ENCODE measurements around the gene TPX2. TPM values are rescaled to one million over a fixed set of nuclear protein-coding genes. Genes with fewer than 3 reads are reported as not detected.

Gene TPX2
- polyA plus RNA-seq, 2 of the 4 experiments (the other 2 are of a cell fraction), result 92.9 TPM

GRCh38 chr20:31843881-31844280 is 104.8 kb downstream of the TPX2 start:
- ChIA-PET CTCF (interaction anchor here (0.9 to 14.7 kb wide), 7 partner anchors 9 to 809 kb away, joined by 3 to 145 read pairs (median 17); partner anchors contain the start of gene PDRG1), POLR2A (no interaction called here)
- ATAC-seq (no peak), DNase-seq (ENCODE audit: low read depth in 1 of 2, low spot score in 1 of 2) (no peak), FAIRE-seq (no peak)
- 75% methylated on average over 4 of the region's 5 CpGs for WGBS (ENCODE audit: missing lambda C conversion rate)
- Histone ChIP-seq H3K9me3 (no peaks in the 10 kb centered on the region), H3K4me2 (peak overlapping the region; percentile 71; the same call in 2 of the 3 replicates), H3K27ac (peak overlapping the region; percentile 85 to 86), H3K4me1 (peaks cover 72% of the 10 kb centered on the region), H3K4me3 (no peak overlapping the region)
- TF ChIP-seq, protein P1, sequence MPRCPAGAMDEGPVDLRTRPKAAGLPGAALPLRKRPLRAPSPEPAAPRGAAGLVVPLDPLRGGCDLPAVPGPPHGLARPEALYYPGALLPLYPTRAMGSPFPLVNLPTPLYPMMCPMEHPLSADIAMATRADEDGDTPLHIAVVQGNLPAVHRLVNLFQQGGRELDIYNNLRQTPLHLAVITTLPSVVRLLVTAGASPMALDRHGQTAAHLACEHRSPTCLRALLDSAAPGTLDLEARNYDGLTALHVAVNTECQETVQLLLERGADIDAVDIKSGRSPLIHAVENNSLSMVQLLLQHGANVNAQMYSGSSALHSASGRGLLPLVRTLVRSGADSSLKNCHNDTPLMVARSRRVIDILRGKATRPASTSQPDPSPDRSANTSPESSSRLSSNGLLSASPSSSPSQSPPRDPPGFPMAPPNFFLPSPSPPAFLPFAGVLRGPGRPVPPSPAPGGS (IDR thresholded peaks at IDR 0.05), result no peak
- TF ChIP-seq RAD21 (conservative IDR thresholded peaks at IDR 0.05 in 1 of 2, IDR thresholded peaks at IDR 0.05 in 1 of 2), result no peak
- TF ChIP-seq, protein P2, sequence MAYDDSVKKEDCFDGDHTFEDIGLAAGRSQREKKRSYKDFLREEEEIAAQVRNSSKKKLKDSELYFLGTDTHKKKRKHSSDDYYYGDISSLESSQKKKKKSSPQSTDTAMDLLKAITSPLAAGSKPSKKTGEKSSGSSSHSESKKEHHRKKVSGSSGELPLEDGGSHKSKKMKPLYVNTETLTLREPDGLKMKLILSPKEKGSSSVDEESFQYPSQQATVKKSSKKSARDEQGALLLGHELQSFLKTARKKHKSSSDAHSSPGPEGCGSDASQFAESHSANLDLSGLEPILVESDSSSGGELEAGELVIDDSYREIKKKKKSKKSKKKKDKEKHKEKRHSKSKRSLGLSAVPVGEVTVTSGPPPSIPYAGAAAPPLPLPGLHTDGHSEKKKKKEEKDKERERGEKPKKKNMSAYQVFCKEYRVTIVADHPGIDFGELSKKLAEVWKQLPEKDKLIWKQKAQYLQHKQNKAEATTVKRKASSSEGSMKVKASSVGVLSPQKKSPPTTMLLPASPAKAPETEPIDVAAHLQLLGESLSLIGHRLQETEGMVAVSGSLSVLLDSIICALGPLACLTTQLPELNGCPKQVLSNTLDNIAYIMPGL (CRISPR knock-in tag; IDR thresholded peaks at IDR 0.05; ENCODE audit: borderline replicate concordance), result no peak
- TF ChIP-seq RARB (CRISPR knock-in tag; IDR thresholded peaks at IDR 0.05), result no peak
- no peak for TF ChIP-seq ZSCAN20 (CRISPR knock-in tag; IDR thresholded peaks at IDR 0.05)
- TF ChIP-seq NFE2L2 (conservative IDR thresholded peaks at IDR 0.05; ENCODE audit: low read length), result no peak
- TF ChIP-seq POLR2A (IDR thresholded peaks at IDR 0.05; ENCODE audit: low read length), result no peak
- TF ChIP-seq RFX5 (IDR thresholded peaks at IDR 0.05), result no peak
- TF ChIP-seq PHF8 (IDR thresholded peaks at IDR 0.05; ENCODE audit: borderline replicate concordance, low read depth), result no peak
- TF ChIP-seq MAFK (IDR thresholded peaks at IDR 0.05; ENCODE audit: partially characterized antibody), result no peak
- TF ChIP-seq, protein P3, sequence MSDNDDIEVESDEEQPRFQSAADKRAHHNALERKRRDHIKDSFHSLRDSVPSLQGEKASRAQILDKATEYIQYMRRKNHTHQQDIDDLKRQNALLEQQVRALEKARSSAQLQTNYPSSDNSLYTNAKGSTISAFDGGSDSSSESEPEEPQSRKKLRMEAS (IDR thresholded peaks at IDR 0.05), result no peak
- no peak for TF ChIP-seq HOXB5 (CRISPR knock-in tag; IDR thresholded peaks at IDR 0.05)
- TF ChIP-seq ESRRA (IDR thresholded peaks at IDR 0.05; ENCODE audit: borderline replicate concordance, low read length), result no peak
- no peak for TF ChIP-seq FOXS1 (CRISPR knock-in tag; IDR thresholded peaks at IDR 0.05)
- TF ChIP-seq, protein P4, sequence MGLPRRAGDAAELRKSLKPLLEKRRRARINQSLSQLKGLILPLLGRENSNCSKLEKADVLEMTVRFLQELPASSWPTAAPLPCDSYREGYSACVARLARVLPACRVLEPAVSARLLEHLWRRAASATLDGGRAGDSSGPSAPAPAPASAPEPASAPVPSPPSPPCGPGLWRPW (IDR thresholded peaks at IDR 0.05), result no peak

- ATAC-seq (no peak), FAIRE-seq (no peak), DNase-seq (ENCODE audit: low read depth in 1 of 2, low spot score in 1 of 2) (no peak)
- TF ChIP-seq SMC3 (IDR thresholded peaks at IDR 0.05) (no peak), ZSCAN20 (CRISPR knock-in tag; IDR thresholded peaks at IDR 0.05) (no peak), SREBF2 (IDR thresholded peaks at IDR 0.05) (no peak), RNF2 (IDR thresholded peaks at IDR 0.05; ENCODE audit: borderline replicate concordance, low read depth) (no peak), RAD21 (conservative IDR thresholded peaks at IDR 0.05 in 1 of 2, IDR thresholded peaks at IDR 0.05 in 1 of 2) (no peak), CHD2 (IDR thresholded peaks at IDR 0.05; ENCODE audit: low read length, partially characterized antibody) (no peak), TP53 (CRISPR knock-in tag; IDR thresholded peaks at IDR 0.05) (no peak), HOXB13 (CRISPR knock-in tag; IDR thresholded peaks at IDR 0.05; ENCODE audit: low read depth) (no peak), ESRRA (IDR thresholded peaks at IDR 0.05; ENCODE audit: borderline replicate concordance, low read length) (no peak), HDAC2 (IDR thresholded peaks at IDR 0.05) (no peak), E2F6 (IDR thresholded peaks at IDR 0.05; ENCODE audit: borderline replicate concordance, low read depth) (no peak), ATOH8 (CRISPR knock-in tag; IDR thresholded peaks at IDR 0.05; ENCODE audit: low read depth) (no peak), HOXA7 (CRISPR knock-in tag; IDR thresholded peaks at IDR 0.05) (no peak), CBX2 (IDR thresholded peaks at IDR 0.05; ENCODE audit: borderline replicate concordance, low read depth) (no peak)
- TF ChIP-seq, protein P5, sequence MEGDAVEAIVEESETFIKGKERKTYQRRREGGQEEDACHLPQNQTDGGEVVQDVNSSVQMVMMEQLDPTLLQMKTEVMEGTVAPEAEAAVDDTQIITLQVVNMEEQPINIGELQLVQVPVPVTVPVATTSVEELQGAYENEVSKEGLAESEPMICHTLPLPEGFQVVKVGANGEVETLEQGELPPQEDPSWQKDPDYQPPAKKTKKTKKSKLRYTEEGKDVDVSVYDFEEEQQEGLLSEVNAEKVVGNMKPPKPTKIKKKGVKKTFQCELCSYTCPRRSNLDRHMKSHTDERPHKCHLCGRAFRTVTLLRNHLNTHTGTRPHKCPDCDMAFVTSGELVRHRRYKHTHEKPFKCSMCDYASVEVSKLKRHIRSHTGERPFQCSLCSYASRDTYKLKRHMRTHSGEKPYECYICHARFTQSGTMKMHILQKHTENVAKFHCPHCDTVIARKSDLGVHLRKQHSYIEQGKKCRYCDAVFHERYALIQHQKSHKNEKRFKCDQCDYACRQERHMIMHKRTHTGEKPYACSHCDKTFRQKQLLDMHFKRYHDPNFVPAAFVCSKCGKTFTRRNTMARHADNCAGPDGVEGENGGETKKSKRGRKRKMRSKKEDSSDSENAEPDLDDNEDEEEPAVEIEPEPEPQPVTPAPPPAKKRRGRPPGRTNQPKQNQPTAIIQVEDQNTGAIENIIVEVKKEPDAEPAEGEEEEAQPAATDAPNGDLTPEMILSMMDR (IDR thresholded peaks at IDR 0.05), result no peak
- TF ChIP-seq, protein P6, sequence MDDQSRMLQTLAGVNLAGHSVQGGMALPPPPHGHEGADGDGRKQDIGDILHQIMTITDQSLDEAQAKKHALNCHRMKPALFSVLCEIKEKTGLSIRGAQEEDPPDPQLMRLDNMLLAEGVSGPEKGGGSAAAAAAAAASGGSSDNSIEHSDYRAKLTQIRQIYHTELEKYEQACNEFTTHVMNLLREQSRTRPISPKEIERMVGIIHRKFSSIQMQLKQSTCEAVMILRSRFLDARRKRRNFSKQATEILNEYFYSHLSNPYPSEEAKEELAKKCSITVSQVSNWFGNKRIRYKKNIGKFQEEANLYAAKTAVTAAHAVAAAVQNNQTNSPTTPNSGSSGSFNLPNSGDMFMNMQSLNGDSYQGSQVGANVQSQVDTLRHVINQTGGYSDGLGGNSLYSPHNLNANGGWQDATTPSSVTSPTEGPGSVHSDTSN (IDR thresholded peaks at IDR 0.05), result no peak
- peak overlapping the region; percentile 85 to 86 for H3K27ac ChIP-seq
- POLR2A ChIA-PET, result interaction anchor here (0.9 kb wide), 1 partner anchor 106 kb away, joined by 3 read pairs; the partner anchor contains the start of gene TPX2
- CTCF ChIA-PET, result interaction anchor here (0.5 to 14.7 kb wide), 12 partner anchors 8 to 808 kb away, joined by 3 to 145 read pairs (median 4); partner anchors contain the start of gene PDRG1
- WGBS (ENCODE audit: missing lambda C conversion rate), result 86% methylated on average over 27 of the region's 28 CpGs
- H3K4me1 ChIP-seq, result peaks cover 62% of the 10 kb centered on the region
- H3K4me2 ChIP-seq, result peak overlapping the region; percentile 71
- no peaks in the 10 kb centered on the region for H3K9me3 ChIP-seq
- no peak overlapping the region for H3K4me3 ChIP-seq
These were observed 105.7 kb downstream of the TPX2 start for GRCh38 chr20:31844737-31845299.
